ENCODE data around the gene CDK5. TPM values are rescaled to one million over a fixed set of nuclear protein-coding genes. Genes with fewer than 3 reads are reported as not detected.

CDK5 gene
- total and polyA plus RNA-seq, 2 of the 13 experiments (the other 11 are each of a cell fraction or from before 2014, with no cell fraction given): 16.4 to 21.3 TPM

DNA sequence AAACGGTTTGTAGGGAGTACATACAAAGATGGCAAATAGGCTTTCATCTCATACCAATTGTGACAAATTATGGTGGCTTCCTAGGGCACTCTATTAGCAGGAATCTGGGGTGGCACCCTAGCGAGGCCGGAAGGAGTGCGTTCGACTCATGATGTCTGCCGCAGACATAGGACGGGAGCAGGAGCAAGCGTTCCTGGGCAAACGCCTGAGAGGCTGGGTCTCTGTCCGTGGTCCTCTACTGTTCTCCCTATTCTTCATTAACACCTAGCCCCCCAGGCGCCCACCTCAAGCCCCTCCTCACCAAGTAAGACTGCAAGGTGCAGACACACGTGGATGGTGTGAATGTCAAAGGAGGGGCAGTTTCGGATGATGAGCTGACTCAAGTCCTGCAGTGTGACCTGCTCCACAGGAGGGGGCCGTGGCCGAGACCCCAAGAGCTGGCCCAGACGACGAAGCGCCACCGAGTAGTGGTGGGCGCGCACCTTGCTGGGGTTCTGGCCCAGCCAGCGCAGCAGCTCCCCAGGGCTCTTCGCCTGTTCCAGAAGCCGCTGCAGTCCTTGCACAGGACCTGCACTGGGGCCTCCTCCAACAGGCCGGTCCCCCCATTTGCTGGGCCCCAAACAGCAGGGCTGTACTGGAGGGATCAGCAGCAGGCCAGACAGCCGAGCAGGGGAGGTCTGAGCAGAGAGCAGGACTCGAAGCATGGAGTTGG, 21.7 kb upstream of the CDK5 start:
- ATAC-seq (no peak), DNase-seq (ENCODE audit: low spot score) (no peak), FAIRE-seq (no peak)
- Histone ChIP-seq H3K4me2 (ENCODE audit: low read depth, low read length) (peak overlapping the region; percentile 99), H3K9me3 (ENCODE audit: low read length) (no peaks in the 10 kb centered on the region), H3K79me2 (ENCODE audit: insufficient read depth, low read length) (peaks cover 33% of the 10 kb centered on the region), H4K20me1 (ENCODE audit: insufficient read depth, low read length) (no peaks in the 10 kb centered on the region), H3K27me3 (ENCODE audit: control insufficient read depth in 1 of 2, insufficient read depth in 2 of 2, low read length in 2 of 2) (no peaks in the 10 kb centered on the region; a peak in 1 of 5 replicates), H2AFZ (ENCODE audit: low read length) (no peak overlapping the region), H3K4me3 (replicated peaks in 1 of 3; ENCODE audit: insufficient read depth in 1 of 3, low read depth in 2 of 3, low read length in 3 of 3) (peak overlapping the region; percentile 85 to 96 (median 88)), H3K27ac (ENCODE audit: extremely low read length, insufficient read depth, low read length) (peak overlapping the region; percentile 85), H3K36me3 (replicated peaks in 1 of 2; ENCODE audit: control insufficient read depth in 1 of 2, insufficient read depth in 2 of 2, low read length in 2 of 2) (peaks cover 7 to 19% of the 10 kb centered on the region in 2 experiments), H3K4me1 (ENCODE audit: insufficient read depth, low read length) (peaks cover 33% of the 10 kb centered on the region), H3K9ac (ENCODE audit: insufficient read depth, low read depth, low read length) (peak overlapping the region; percentile 100)
- 83% methylated on average over 18 of the region's 27 CpGs for WGBS (ENCODE audit: low lambda C conversion rate)
- TF ChIP-seq ATF7-NPFF (CRISPR knock-in tag; IDR thresholded peaks at IDR 0.05; ENCODE audit: low read depth) (0 out of 2 replicates have a peak, but pooled peaks have one; percentile 3), NR0B2 (CRISPR knock-in tag; IDR thresholded peaks at IDR 0.05) (0 out of 2 replicates have a peak, but pooled peaks have one; percentile 33), EEA1 (CRISPR knock-in tag; IDR thresholded peaks at IDR 0.05; ENCODE audit: borderline replicate concordance) (no peak; the same call in 1 of the 2 replicates), SNAPC4 (CRISPR knock-in tag; IDR thresholded peaks at IDR 0.05) (0 out of 2 replicates have a peak, but pooled peaks have one; percentile 64), DR1 (CRISPR knock-in tag; IDR thresholded peaks at IDR 0.05) (0 out of 2 replicates have a peak, but pooled peaks have one; percentile 29)
- TF ChIP-seq, protein P1, sequence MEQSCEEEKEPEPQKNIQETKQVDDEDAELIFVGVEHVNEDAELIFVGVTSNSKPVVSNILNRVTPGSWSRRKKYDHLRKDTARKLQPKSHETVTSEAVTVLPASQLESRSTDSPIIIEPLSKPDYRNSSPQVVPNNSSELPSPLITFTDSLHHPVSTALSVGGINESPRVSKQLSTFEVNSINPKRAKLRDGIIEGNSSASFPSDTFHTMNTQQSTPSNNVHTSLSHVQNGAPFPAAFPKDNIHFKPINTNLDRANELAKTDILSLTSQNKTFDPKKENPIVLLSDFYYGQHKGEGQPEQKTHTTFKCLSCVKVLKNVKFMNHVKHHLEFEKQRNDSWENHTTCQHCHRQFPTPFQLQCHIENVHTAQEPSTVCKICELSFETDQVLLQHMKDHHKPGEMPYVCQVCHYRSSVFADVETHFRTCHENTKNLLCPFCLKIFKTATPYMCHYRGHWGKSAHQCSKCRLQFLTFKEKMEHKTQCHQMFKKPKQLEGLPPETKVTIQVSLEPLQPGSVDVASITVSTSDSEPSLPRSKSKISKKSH (CRISPR knock-in tag; IDR thresholded peaks at IDR 0.05; ENCODE audit: borderline replicate concordance): peak; percentile 14; the same call in 1 of the 2 replicates
- TF ChIP-seq, protein P2, sequence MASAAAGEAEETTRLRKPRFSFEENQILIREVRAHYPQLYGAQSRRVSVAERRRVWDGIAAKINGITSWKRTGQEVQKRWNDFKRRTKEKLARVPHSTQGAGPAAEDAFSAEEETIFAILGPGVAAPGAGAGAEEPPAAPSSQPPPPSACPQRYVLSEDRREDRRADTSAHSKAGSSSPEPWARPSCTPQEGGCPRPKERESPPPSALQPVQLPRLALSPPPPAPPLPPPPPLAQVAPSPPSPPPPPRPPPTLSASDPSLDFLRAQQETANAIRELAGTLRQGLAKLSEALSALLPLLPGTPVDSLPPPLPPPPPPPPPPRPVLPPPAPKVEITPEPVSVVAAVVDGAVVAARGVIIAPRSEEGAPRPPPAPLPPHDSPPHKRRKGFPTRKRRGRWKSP (CRISPR knock-in tag; IDR thresholded peaks at IDR 0.05): no peak
- TF ChIP-seq, protein P3, sequence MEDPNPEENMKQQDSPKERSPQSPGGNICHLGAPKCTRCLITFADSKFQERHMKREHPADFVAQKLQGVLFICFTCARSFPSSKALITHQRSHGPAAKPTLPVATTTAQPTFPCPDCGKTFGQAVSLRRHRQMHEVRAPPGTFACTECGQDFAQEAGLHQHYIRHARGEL (CRISPR knock-in tag; IDR thresholded peaks at IDR 0.05): 0 out of 2 replicates have a peak, but pooled peaks have one; percentile 24
- ChIA-PET POLR2A (interaction anchor here (5.4 kb wide), 1 partner anchor 17 kb away, joined by 60 read pairs; no protein-coding TSS in a partner anchor), CTCF (ENCODE audit: low intra/inter-chr PET ratio, low total read pairs) (interaction anchor here (1.1 kb wide), 1 partner anchor 52 kb away, joined by 3 read pairs; no protein-coding TSS in a partner anchor)
- in situ Hi-C loops (cut with HindIII; ENCODE audit: extremely low pct_ligation_motif_present, low pct_unique_long_range_greater_than_20kb) (no loop called here), intact Hi-C loops (cut with micrococcal nuclease; ENCODE audit: unreplicated experiment) (no loop called here)
- no TSS peak for BruUV-seq (replicated peaks)

Measured in HepG2 (cell line).